K562 (cell line): ENCODE data around the gene ATL3. TPM values are rescaled to one million over a fixed set of nuclear protein-coding genes. Genes with fewer than 3 reads are reported as not detected.

Source experiments
- ARNT ChIP-seq, 2 experiments: fragments of 450-650 bp; IDR thresholded peaks; 2 replicates each; pipeline ENCODE4 v1.6.1; 2016; ENCODE audit warnings: mild to moderate bottlenecking in 1 of 2
- ATF2 ChIP-seq: sonication (generic); formaldehyde crosslinking; IDR thresholded peaks from 2 replicates; pipeline ENCODE4 v1.8.1; 2022; ENCODE audit warnings: missing genetic modification reagents
- BRCA1 ChIP-seq, 2 experiments: fragments of 450-650 bp in 1 of 2; sonication (generic) in 1 of 2; formaldehyde crosslinking in 1 of 2; IDR thresholded peaks; 2 replicates each; pipeline versions ENCODE4 v1.5.0 to v1.6.1; 2017 to 2020; ENCODE audit warnings: mild to moderate bottlenecking in 1 of 2, missing genetic modification reagents in 1 of 2
- HDGF ChIP-seq: fragments of 450-650 bp; IDR thresholded peaks from 2 replicates; pipeline ENCODE4 v1.6.1; 2016
- MEIS2 ChIP-seq: fragments of 450-650 bp; IDR thresholded peaks from 2 replicates; pipeline ENCODE4 v1.6.1; 2014; ENCODE audit warnings: mild to moderate bottlenecking; ENCODE audit not compliant: partially characterized antibody
- NFE2 ChIP-seq: IDR thresholded peaks from 2 replicates; pipeline ENCODE4 v1.6.1; 2014; ENCODE audit warnings: antibody characterized with exemption, low read depth
- RBM17 ChIP-seq: fragments of 200-400 bp; formaldehyde crosslinking; IDR thresholded peaks from 2 replicates; pipeline ENCODE4 v1.6.1; 2017; ENCODE audit warnings: low read depth, mild to moderate bottlenecking, low read length, borderline replicate concordance
- ZNF184 ChIP-seq: sonication (generic); formaldehyde crosslinking; IDR thresholded peaks from 2 replicates; pipeline ENCODE4 v1.5.0; 2020; ENCODE audit warnings: missing genetic modification reagents
- ZNF311 ChIP-seq: fragments of 250-450 bp; sonication (Bioruptor Pico); IDR thresholded peaks from 2 replicates; pipeline ENCODE4 v1.4.0; 2020; ENCODE audit warnings: mild to moderate bottlenecking, moderate library complexity
- ZNF324 ChIP-seq: fragments of 250-450 bp; sonication (Bioruptor Pico); IDR thresholded peaks from 2 replicates; pipeline ENCODE4 v1.4.0; 2020; ENCODE audit warnings: mild to moderate bottlenecking
- ZNF589 ChIP-seq: fragments of 200-800 bp; sonication (Bioruptor generic); IDR thresholded peaks from 2 replicates; pipeline ENCODE4 v1.6.1; 2016; ENCODE audit warnings: low read depth, missing genetic modification characterization, missing compliant biosample characterization
- polyA plus RNA-seq, 8 experiments: library from polyadenylated mRNA; depleted of rRNA in 4 of 8; stranded (reverse) in 5 of 8; unstranded in 3 of 8; fragments of >200 nt; fragmentation: Nextera tagmentation in 2 of 8; fragmentation: Illumina TruSeq in 1 of 8; extraction: Ambion mirVana in 2 of 8; extraction: Trizol in 1 of 8; gene quantifications; 2 replicates each; pipeline versions ENCODE4 v1.2.1 to v1.2.3, GENCODE V29; 2011 to 2014; ENCODE audit warnings: inconsistent platforms in 1 of 8, missing spikeins in 1 of 8
- total RNA-seq, 7 experiments: library from RNA; depleted of rRNA in 6 of 7; stranded (reverse); fragments of >200 nt in 6 of 7; fragmentation: Illumina TruSeq in 2 of 7; extraction: Trizol in 2 of 7; gene quantifications; 2 replicates each; pipeline versions ENCODE4 v1.2.1 to v1.2.3, GENCODE V29; 2011 to 2021; ENCODE audit warnings: low replicate concordance in 1 of 7
- TF ChIP-seq, protein P1 (sequence below): sonication (generic); formaldehyde crosslinking; IDR thresholded peaks from 2 replicates; pipeline ENCODE4 v1.8.0; 2022; ENCODE audit warnings: mild to moderate bottlenecking, missing genetic modification reagents, borderline replicate concordance
- TF ChIP-seq, protein P2 (sequence below): conservative IDR thresholded peaks from 2 replicates; pipeline ENCODE4 v1.6.1; 2011; ENCODE audit warnings: low read depth, mild to moderate bottlenecking, low read length; ENCODE audit not compliant: control insufficient read depth

ATL3 gene
- total and polyA plus RNA-seq, 9 of the 15 experiments (the other 6 are each of a cell fraction or from before 2014, with no cell fraction given) = 18.2 to 39.8 (median 23.9) TPM

DNA sequence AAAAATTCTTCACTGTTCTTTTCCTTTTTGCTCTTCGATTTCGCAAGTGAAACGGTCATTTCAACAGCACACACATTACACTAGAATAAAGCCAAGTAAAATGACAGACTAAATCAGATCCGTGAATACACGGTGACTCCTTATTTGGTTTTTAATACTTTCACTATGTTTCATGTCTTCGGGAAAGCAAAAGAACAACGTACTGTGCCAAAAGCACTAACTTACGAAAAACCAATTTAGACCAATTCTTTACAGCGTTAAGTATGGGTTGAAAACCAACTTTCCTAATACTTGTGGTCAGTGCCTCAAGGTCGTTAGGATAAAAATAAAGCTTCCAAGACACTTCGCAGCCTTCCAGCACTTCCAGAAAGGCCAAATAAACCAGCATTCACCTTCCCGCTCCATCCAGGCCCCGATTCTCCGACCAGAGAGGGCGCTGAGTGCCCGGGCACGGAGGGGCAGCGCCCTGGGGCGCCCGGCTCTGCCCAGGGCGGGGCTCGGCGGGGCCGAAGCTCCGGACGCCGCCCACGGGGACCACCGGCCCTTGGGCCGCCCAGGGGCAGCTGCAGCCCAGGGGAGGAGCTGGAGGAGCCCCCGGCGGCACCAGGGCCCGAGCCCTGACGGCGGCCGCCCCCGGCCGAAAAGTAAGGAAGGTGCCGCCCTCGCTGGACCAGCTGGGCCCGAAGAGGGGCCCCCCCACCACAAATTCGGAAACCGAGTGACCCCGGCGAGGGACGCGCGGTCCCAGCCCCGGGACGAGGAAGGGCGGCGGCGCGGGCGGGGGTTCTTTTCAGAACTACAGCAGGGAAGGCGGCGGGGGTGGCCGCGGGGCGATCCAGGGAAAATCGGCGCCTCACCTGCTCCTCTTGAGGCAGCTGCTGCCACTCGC is 499 bp downstream of the ATL3 start (continued):
- TF ChIP-seq ARNT (IDR thresholded peaks at IDR 0.05) (0 out of 4 replicates have a peak, but pooled peaks of 1 of the 2 experiments have one; percentile 27), ZNF311 (CRISPR knock-in tag) (no peak), ZNF184 (CRISPR knock-in tag) (no peak), BRCA1 (IDR thresholded peaks at IDR 0.05) (no peak), BRCA1 (CRISPR knock-in tag; IDR thresholded peaks at IDR 0.05) (no peak), ATF2 (CRISPR knock-in tag) (no peak), HDGF (no peak), ZNF324 (CRISPR knock-in tag) (no peak), MEIS2 (no peak), ZNF589 (CRISPR knock-in tag) (no peak), RBM17 (no peak), NFE2 (no peak)
- TF ChIP-seq, protein P1, sequence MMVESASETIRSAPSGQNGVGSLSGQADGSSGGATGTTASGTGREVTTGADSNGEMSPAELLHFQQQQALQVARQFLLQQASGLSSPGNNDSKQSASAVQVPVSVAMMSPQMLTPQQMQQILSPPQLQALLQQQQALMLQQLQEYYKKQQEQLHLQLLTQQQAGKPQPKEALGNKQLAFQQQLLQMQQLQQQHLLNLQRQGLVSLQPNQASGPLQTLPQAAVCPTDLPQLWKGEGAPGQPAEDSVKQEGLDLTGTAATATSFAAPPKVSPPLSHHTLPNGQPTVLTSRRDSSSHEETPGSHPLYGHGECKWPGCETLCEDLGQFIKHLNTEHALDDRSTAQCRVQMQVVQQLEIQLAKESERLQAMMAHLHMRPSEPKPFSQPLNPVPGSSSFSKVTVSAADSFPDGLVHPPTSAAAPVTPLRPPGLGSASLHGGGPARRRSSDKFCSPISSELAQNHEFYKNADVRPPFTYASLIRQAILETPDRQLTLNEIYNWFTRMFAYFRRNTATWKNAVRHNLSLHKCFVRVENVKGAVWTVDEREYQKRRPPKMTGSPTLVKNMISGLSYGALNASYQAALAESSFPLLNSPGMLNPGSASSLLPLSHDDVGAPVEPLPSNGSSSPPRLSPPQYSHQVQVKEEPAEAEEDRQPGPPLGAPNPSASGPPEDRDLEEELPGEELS (CRISPR knock-in tag) = no peak
- TF ChIP-seq, protein P2, sequence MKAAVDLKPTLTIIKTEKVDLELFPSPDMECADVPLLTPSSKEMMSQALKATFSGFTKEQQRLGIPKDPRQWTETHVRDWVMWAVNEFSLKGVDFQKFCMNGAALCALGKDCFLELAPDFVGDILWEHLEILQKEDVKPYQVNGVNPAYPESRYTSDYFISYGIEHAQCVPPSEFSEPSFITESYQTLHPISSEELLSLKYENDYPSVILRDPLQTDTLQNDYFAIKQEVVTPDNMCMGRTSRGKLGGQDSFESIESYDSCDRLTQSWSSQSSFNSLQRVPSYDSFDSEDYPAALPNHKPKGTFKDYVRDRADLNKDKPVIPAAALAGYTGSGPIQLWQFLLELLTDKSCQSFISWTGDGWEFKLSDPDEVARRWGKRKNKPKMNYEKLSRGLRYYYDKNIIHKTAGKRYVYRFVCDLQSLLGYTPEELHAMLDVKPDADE = 0 out of 2 replicates have a peak, but pooled peaks have one; percentile 32
